Trophoblast cell (in vitro differentiated cells and primary cell): ENCODE measurements around the gene NFATC1.

Source experiments
- DNase-seq, 2 donors: peaks; one replicate each; pipeline ENCODE4 v3.0.0-alpha.2; 2016
- H2AFZ ChIP-seq: 2 replicates; pipeline ENCODE4 v1.6.1; 2013; ENCODE audit warnings: low read length, moderate library complexity, mild to moderate bottlenecking; ENCODE audit not compliant: insufficient read depth, poor library complexity
- H2AK5ac ChIP-seq: 2 replicates; pipeline ENCODE4 v1.6.1; 2013; ENCODE audit warnings: mild to moderate bottlenecking, low read length
- H2BK120ac ChIP-seq: 2 replicates; pipeline ENCODE4 v1.6.1; 2013; ENCODE audit warnings: low read length, mild to moderate bottlenecking, moderate library complexity; ENCODE audit not compliant: insufficient read depth, poor library complexity
- H2BK12ac ChIP-seq: 2 replicates; pipeline ENCODE4 v1.6.1; 2013; ENCODE audit warnings: mild to moderate bottlenecking, low read length, moderate library complexity
- H2BK5ac ChIP-seq: 2 replicates; pipeline ENCODE4 v1.6.1; 2013; ENCODE audit warnings: low read length, low read depth, moderate library complexity, mild to moderate bottlenecking; ENCODE audit not compliant: poor library complexity
- H3K14ac ChIP-seq: 2 replicates; pipeline ENCODE4 v1.6.1; 2013; ENCODE audit warnings: mild to moderate bottlenecking, low read length
- H3K18ac ChIP-seq: 2 replicates; pipeline ENCODE4 v1.6.1; 2013; ENCODE audit warnings: mild to moderate bottlenecking, low read length
- H3K23ac ChIP-seq: 2 replicates; pipeline ENCODE4 v1.6.1; 2013; ENCODE audit warnings: low read length
- H3K27ac ChIP-seq: 2 replicates; pipeline ENCODE4 v1.5.1; 2013; ENCODE audit warnings: low read depth, mild to moderate bottlenecking, inconsistent platforms, low read length, moderate library complexity
- H3K27me3 ChIP-seq: 2 replicates; pipeline ENCODE4 v1.6.1; 2013; ENCODE audit warnings: inconsistent platforms, mild to moderate bottlenecking, low read length, moderate library complexity; ENCODE audit not compliant: insufficient read depth
- H3K36me3 ChIP-seq, 2 experiments: 1 replicate in 1 of 2; 2 replicates in 1 of 2; pipeline ENCODE4 v1.6.1; 2013; ENCODE audit warnings: low read length in 2 of 2, mild to moderate bottlenecking in 2 of 2, moderate library complexity in 1 of 2; ENCODE audit not compliant: insufficient read depth in 2 of 2, control insufficient read depth in 1 of 2
- H3K4ac ChIP-seq: 2 replicates; pipeline ENCODE4 v1.6.1; 2013; ENCODE audit warnings: low read depth, mild to moderate bottlenecking, low read length, moderate library complexity
- H3K4me1 ChIP-seq, 2 experiments: 1 replicate in 1 of 2; 2 replicates in 1 of 2; pipeline ENCODE4 v1.6.1; 2013; ENCODE audit warnings: low read length in 2 of 2, mild to moderate bottlenecking in 2 of 2, moderate library complexity in 1 of 2; ENCODE audit not compliant: insufficient read depth in 2 of 2, control insufficient read depth in 1 of 2
- H3K4me2 ChIP-seq: 2 replicates; pipeline ENCODE4 v1.6.1; 2013; ENCODE audit warnings: inconsistent platforms, mild to moderate bottlenecking, low read length, moderate library complexity
- H3K4me3 ChIP-seq: 2 replicates; pipeline ENCODE4 v1.5.1; 2013; ENCODE audit warnings: mild to moderate bottlenecking, low read depth, low read length, inconsistent platforms
- H3K79me1 ChIP-seq: one replicate; pipeline ENCODE4 v1.6.1; 2013; ENCODE audit warnings: low read length
- H3K79me2 ChIP-seq: 2 replicates; pipeline ENCODE4 v1.6.1; 2013; ENCODE audit warnings: low read length, mild to moderate bottlenecking; ENCODE audit not compliant: control insufficient read depth, insufficient read depth, poor library complexity
- H3K9ac ChIP-seq: 2 replicates; pipeline ENCODE4 v1.6.1; 2013; ENCODE audit warnings: mild to moderate bottlenecking, low read length
- H3K9me3 ChIP-seq: 2 replicates; pipeline ENCODE4 v1.6.1; 2013; ENCODE audit warnings: low read depth, mild to moderate bottlenecking, control low read depth, inconsistent platforms, low read length; ENCODE audit not compliant: insufficient read depth
- H4K12ac ChIP-seq: 2 replicates; pipeline ENCODE4 v1.6.1; 2013; ENCODE audit warnings: low read depth, mild to moderate bottlenecking, low read length, moderate library complexity
- H4K8ac ChIP-seq: 2 replicates; pipeline ENCODE4 v1.6.1; 2013; ENCODE audit warnings: low read depth, mild to moderate bottlenecking, low read length, moderate library complexity
- H4K91ac ChIP-seq: one replicate; pipeline ENCODE4 v1.6.1; 2013; ENCODE audit warnings: low read depth, mild to moderate bottlenecking, low read length, moderate library complexity
- WGBS: extraction: QIAGEN DNeasy Blood & Tissue Kit; methylation state at CpG from one replicate; pipeline ENCODE4 v1.1.7; 2013; ENCODE audit warnings: missing lambda C conversion rate; ENCODE audit not compliant: insufficient read length, insufficient coverage; ENCODE audit errors: extremely low coverage; 5-methylcytosine and 5-hydroxymethylcytosine counted together

Gene NFATC1

DNA sequence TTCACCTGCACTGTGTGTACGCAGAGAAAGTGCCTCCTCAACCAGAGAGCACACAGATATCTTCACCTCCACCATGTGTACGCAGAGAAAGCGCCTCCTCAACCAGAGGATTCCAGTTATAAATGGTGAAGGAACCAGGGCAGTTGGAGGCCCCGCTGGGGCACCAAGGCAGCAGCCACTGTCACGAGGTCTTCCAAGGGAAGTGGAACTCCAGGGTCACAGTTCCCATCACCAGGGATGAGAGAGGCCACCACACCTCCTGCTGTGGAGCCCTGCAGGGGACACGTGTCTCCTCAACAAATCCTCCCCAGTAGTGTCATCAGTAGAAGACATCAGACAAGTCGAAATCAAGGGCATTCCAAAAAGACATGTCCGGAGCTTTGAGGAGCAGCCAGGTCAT lies 28.2 kb upstream of the NFATC1 start:
- H4K8ac ChIP-seq: no peak overlapping the region
- H4K91ac ChIP-seq: no peak overlapping the region
- H4K12ac ChIP-seq: no peak overlapping the region
- no peaks in the 10 kb centered on the region for H3K4me1 ChIP-seq
- WGBS: no CpG with 5 or more reads among the region's 8 CpGs
- H3K79me2 ChIP-seq: no peaks in the 10 kb centered on the region
- H3K14ac ChIP-seq: no peak overlapping the region
- H3K23ac ChIP-seq: no peak overlapping the region
- H3K27me3 ChIP-seq: no peaks in the 10 kb centered on the region
- H3K18ac ChIP-seq: no peak overlapping the region
- H2AK5ac ChIP-seq: no peak overlapping the region
- no peak overlapping the region for H2BK5ac ChIP-seq
- H2AFZ ChIP-seq: no peak overlapping the region
- no peak overlapping the region for H2BK12ac ChIP-seq
- H3K9me3 ChIP-seq: peaks cover 9% of the 10 kb centered on the region
- no peak overlapping the region for H3K4ac ChIP-seq
- H3K79me1 ChIP-seq: no peaks in the 10 kb centered on the region
- H3K4me3 ChIP-seq: no peak overlapping the region
- DNase-seq: no peak
- H3K36me3 ChIP-seq: peaks cover 2 to 4% of the 10 kb centered on the region in 2 experiments
- H3K27ac ChIP-seq: no peak overlapping the region
- H2BK120ac ChIP-seq: no peak overlapping the region
- H3K9ac ChIP-seq: no peak overlapping the region
- no peak overlapping the region for H3K4me2 ChIP-seq

GRCh38 chr18:79367989-79368388 lies 27.7 kb upstream of the NFATC1 start:
- H4K91ac ChIP-seq: no peak overlapping the region
- no peak overlapping the region for H2BK12ac ChIP-seq
- H3K27ac ChIP-seq: no peak overlapping the region
- no peak overlapping the region for H3K4me3 ChIP-seq
- no CpG with 5 or more reads among the region's 18 CpGs for WGBS
- no peaks in the 10 kb centered on the region for H3K4me1 ChIP-seq
- no peaks in the 10 kb centered on the region for H3K27me3 ChIP-seq
- no peak overlapping the region for H2AK5ac ChIP-seq
- peaks cover 2 to 4% of the 10 kb centered on the region in 2 experiments for H3K36me3 ChIP-seq
- no peak overlapping the region for H3K23ac ChIP-seq
- H3K4ac ChIP-seq: no peak overlapping the region
- H3K4me2 ChIP-seq: no peak overlapping the region
- H3K79me2 ChIP-seq: no peaks in the 10 kb centered on the region
- H3K18ac ChIP-seq: no peak overlapping the region
- H2AFZ ChIP-seq: no peak overlapping the region
- H4K12ac ChIP-seq: no peak overlapping the region
- DNase-seq: no peak
- no peak overlapping the region for H2BK5ac ChIP-seq
- H3K14ac ChIP-seq: no peak overlapping the region
- no peak overlapping the region for H4K8ac ChIP-seq
- H3K79me1 ChIP-seq: no peaks in the 10 kb centered on the region
- no peak overlapping the region for H3K9ac ChIP-seq
- H3K9me3 ChIP-seq: peaks cover 9% of the 10 kb centered on the region
- H2BK120ac ChIP-seq: no peak overlapping the region

- H4K8ac ChIP-seq: no peak overlapping the region
- H3K18ac ChIP-seq: no peak overlapping the region
- no peak overlapping the region for H3K4ac ChIP-seq
- H3K27ac ChIP-seq: no peak overlapping the region
- no peak overlapping the region for H3K4me3 ChIP-seq
- DNase-seq: no peak
- no peak overlapping the region for H2BK12ac ChIP-seq
- H2BK120ac ChIP-seq: no peak overlapping the region
- no peak overlapping the region for H2AK5ac ChIP-seq
- H3K27me3 ChIP-seq: no peaks in the 10 kb centered on the region
- no peaks in the 10 kb centered on the region for H3K4me1 ChIP-seq
- no peak overlapping the region for H3K23ac ChIP-seq
- no peak overlapping the region for H3K9ac ChIP-seq
- no peak overlapping the region for H3K14ac ChIP-seq
- no peak overlapping the region for H2AFZ ChIP-seq
- no peaks in the 10 kb centered on the region for H3K79me1 ChIP-seq
- H3K36me3 ChIP-seq: peaks cover 2 to 4% of the 10 kb centered on the region in 2 experiments
- H3K9me3 ChIP-seq: peaks cover 9% of the 10 kb centered on the region
- no CpG with 5 or more reads among the region's 15 CpGs for WGBS
- H4K12ac ChIP-seq: no peak overlapping the region
- no peak overlapping the region for H2BK5ac ChIP-seq
- H3K4me2 ChIP-seq: no peak overlapping the region
- H4K91ac ChIP-seq: no peak overlapping the region
- H3K79me2 ChIP-seq: no peaks in the 10 kb centered on the region
Observed at GRCh38 chr18:79368681-79369080, 27.0 kb upstream of the NFATC1 start.

DNA sequence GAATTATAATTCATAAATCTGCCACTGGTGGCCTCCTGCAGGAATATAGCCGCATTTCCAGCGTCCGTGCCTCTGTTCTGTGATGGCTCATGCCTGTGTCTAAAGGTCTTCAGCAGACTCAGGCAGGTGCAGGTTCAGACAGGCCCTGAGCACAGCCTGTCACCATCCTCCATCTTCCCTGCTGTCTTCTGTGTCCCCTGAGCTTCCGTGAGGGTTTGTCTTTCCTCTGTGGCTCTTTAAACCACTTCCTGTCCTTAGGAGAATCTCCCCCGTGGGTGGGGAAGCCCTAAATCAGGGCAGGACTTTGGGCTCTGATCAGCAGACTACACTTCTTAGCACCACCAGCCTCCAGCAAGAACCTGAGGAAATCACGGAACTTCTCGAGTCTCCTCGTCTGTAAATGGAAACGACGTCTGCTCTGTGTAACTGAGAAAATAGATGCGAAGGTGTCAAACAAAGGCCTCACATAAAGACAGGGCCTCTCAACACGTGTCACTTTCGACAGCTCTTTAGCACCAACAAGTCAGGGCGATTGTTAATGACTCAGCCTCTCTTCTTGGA lies 24.1 kb upstream of the NFATC1 start:
- H3K27ac ChIP-seq: no peak overlapping the region
- H3K9ac ChIP-seq: no peak overlapping the region
- H3K79me2 ChIP-seq: no peaks in the 10 kb centered on the region
- H3K4me1 ChIP-seq: no peaks in the 10 kb centered on the region
- H3K36me3 ChIP-seq: peaks cover 2 to 3% of the 10 kb centered on the region in 2 experiments
- H2AK5ac ChIP-seq: no peak overlapping the region
- H3K18ac ChIP-seq: no peak overlapping the region
- peaks cover 3% of the 10 kb centered on the region for H3K9me3 ChIP-seq
- no peak overlapping the region for H3K4ac ChIP-seq
- H2BK5ac ChIP-seq: no peak overlapping the region
- H2BK12ac ChIP-seq: no peak overlapping the region
- H3K4me2 ChIP-seq: no peak overlapping the region
- H4K8ac ChIP-seq: no peak overlapping the region
- no peaks in the 10 kb centered on the region for H3K27me3 ChIP-seq
- no CpG with 5 or more reads among the region's 14 CpGs for WGBS
- H3K23ac ChIP-seq: no peak overlapping the region
- no peaks in the 10 kb centered on the region for H3K79me1 ChIP-seq
- H3K14ac ChIP-seq: no peak overlapping the region
- H2BK120ac ChIP-seq: no peak overlapping the region
- no peak overlapping the region for H2AFZ ChIP-seq
- H4K91ac ChIP-seq: no peak overlapping the region
- H4K12ac ChIP-seq: no peak overlapping the region
- no peak for DNase-seq
- H3K4me3 ChIP-seq: no peak overlapping the region
